ENCODE results near the gene MICA. TPM values are rescaled to one million over a fixed set of nuclear protein-coding genes. Genes with fewer than 3 reads are reported as not detected.

The MICA gene
- total RNA-seq (10 to 100 TPM in 3 of 5 donors, 1 to 10 TPM in 2; 2.0 to 13.4 (median 11.1) TPM), polyA plus RNA-seq (10 to 100 TPM in 2 of 3 donors, 1 to 10 TPM in 1; 9.9 to 13.6 (median 13.1) TPM)
- long read RNA-seq, donor 1, partial matches to known transcripts, result 5 of 6 reads
- long read RNA-seq, donor 1, other reads (novel, unspliced or antisense), result 0 of 6 reads
- long read RNA-seq, donor 2, partial matches to known transcripts, result 0 of 1 reads
- long read RNA-seq, donor 2, other reads (novel, unspliced or antisense), result 0 of 1 reads
- long read RNA-seq, donor 3, result 0 reads
- long read RNA-seq, donor 4, result 0 reads
- long read RNA-seq, donor 5, partial matches to known transcripts, result 0 of 1 reads
- long read RNA-seq, donor 5, other reads (novel, unspliced or antisense), result 0 of 1 reads
- long read RNA-seq, donor 6, partial matches to known transcripts, result 0 of 5 reads
- long read RNA-seq, donor 6, other reads (novel, unspliced or antisense), result 0 of 5 reads
- long read RNA-seq, donor 7, result 0 reads
- long read RNA-seq, donor 8, partial matches to known transcripts, result 0 of 3 reads
- long read RNA-seq, donor 8, other reads (novel, unspliced or antisense), result 0 of 3 reads
- long read RNA-seq, donor 9, partial matches to known transcripts, result 0 of 2 reads
- long read RNA-seq, donor 9, other reads (novel, unspliced or antisense), result 0 of 2 reads
- long read RNA-seq, donor 10, result 0 reads

GRCh38 chr6:31403283-31404060 lies at the start of gene MICA:
Gene MICA, plus strand, starts transcription at chr6:31403595. Its CDS starts 38 bp downstream, at chr6:31403633.
- peak within 1 kb of the TSS; percentile 73 to 100 (median 99) for H3K27ac ChIP-seq
- peaks cover 24 to 82% (median 61%) of the 10 kb centered on the region in 4 donors for H3K4me1 ChIP-seq
- H3K27me3 ChIP-seq, result no peaks in the 10 kb centered on the region
- peak within 1 kb of the TSS; percentile 63 to 79 (median 66) for H3K4me3 ChIP-seq
- H3K9me3 ChIP-seq, result no peaks in the 10 kb centered on the region
- 0 to 1% (median 1%) methylated on average over 28 to 58 of the region's 58 CpGs for WGBS, 5 donors
- TF ChIP-seq POLR2AphosphoS5 (IDR thresholded peaks at IDR 0.05) (peak; percentile 60 to 85 (median 79)), POLR2A (IDR thresholded peaks at IDR 0.05) (peak in 2 of 4 donors; percentile 16 to 66), EP300 (IDR thresholded peaks at IDR 0.05) (no peak), CTCF (IDR thresholded peaks at IDR 0.05) (peak in 1 of 7 experiments; percentile 24)
- intact Hi-C loops (cut with DNase I; ENCODE audit: low total_unique reads), result no loop called here
- H3K36me3 ChIP-seq, result no peaks in the 10 kb centered on the region
- peak; percentile 93 to 95 for DNase-seq

GRCh38 chr6:31354158-31354863 lies 49.1 kb upstream of the MICA start:
- DNase-seq, result no peak
- intact Hi-C loops (cut with DNase I; ENCODE audit: low total_unique reads), result loop anchor here (5.0 kb wide), 1 partner anchor 87 kb away; no protein-coding TSS in a partner anchor
- Histone ChIP-seq H3K36me3 (peaks cover 6 to 27% (median 22%) of the 10 kb centered on the region in 4 donors), H3K9me3 (no peaks in the 10 kb centered on the region), H3K27me3 (no peaks in the 10 kb centered on the region), H3K4me3 (peak overlapping the region; percentile 58 to 77 (median 61)), H3K4me1 (peaks cover 6 to 29% (median 16%) of the 10 kb centered on the region in 4 donors), H3K27ac (peak overlapping the region in 1 of 5 donors; percentile 20)
- TF ChIP-seq POLR2A (IDR thresholded peaks at IDR 0.05), result no peak
- TF ChIP-seq EP300 (IDR thresholded peaks at IDR 0.05), result no peak
- TF ChIP-seq CTCF (IDR thresholded peaks at IDR 0.05), result no peak
- no peak for TF ChIP-seq POLR2AphosphoS5 (IDR thresholded peaks at IDR 0.05)
- 59 to 79% (median 66%) methylated on average over 10 to 11 of the region's 11 CpGs for WGBS, 5 donors

GRCh38 chr6:31354864-31355582 lies 48.4 kb upstream of the MICA start:
- no peaks in the 10 kb centered on the region for H3K27me3 ChIP-seq
- H3K36me3 ChIP-seq, result peaks cover 6 to 27% (median 22%) of the 10 kb centered on the region in 4 donors
- TF ChIP-seq POLR2A (IDR thresholded peaks at IDR 0.05) (no peak), EP300 (IDR thresholded peaks at IDR 0.05) (no peak), CTCF (IDR thresholded peaks at IDR 0.05) (no peak), POLR2AphosphoS5 (IDR thresholded peaks at IDR 0.05) (no peak)
- H3K4me3 ChIP-seq, result peak overlapping the region; percentile 58 to 77 (median 61)
- H3K27ac ChIP-seq, result peak overlapping the region in 1 of 5 donors; percentile 87
- no peak for DNase-seq
- WGBS, 5 donors, result 62 to 73% (median 69%) methylated on average over 10 to 11 of the region's 11 CpGs
- peaks cover 6 to 29% (median 16%) of the 10 kb centered on the region in 4 donors for H3K4me1 ChIP-seq
- H3K9me3 ChIP-seq, result no peaks in the 10 kb centered on the region
- intact Hi-C loops (cut with DNase I; ENCODE audit: low total_unique reads), result loop anchor here (5.0 kb wide), 1 partner anchor 88 kb away; no protein-coding TSS in a partner anchor
